Uterine smooth muscle cell (primary cell): ENCODE data around the gene AP3S1. TPM values are rescaled to one million over a fixed set of nuclear protein-coding genes. Genes with fewer than 3 reads are reported as not detected.

Experiments
- total RNA-seq: library from RNA; depleted of rRNA; stranded (reverse); fragments of >200 nt; gene quantifications from 2 replicates; pipeline ENCODE4 v1.2.3, GENCODE V29; 2014

The AP3S1 gene
- total RNA-seq: 75.6 and 77.6 TPM in 2 replicates

GRCh38 chr5:115841382-115842088 lies at the start of gene AP3S1, which contains the start of gene ATG12:
TSS of gene AP3S1 (plus strand) at chr5:115841935. CDS start at chr5:115842038, 103 bp downstream.
TSS of gene ATG12 (minus strand) at chr5:115841565. CDS start at chr5:115841552, 13 bp downstream.

DNA sequence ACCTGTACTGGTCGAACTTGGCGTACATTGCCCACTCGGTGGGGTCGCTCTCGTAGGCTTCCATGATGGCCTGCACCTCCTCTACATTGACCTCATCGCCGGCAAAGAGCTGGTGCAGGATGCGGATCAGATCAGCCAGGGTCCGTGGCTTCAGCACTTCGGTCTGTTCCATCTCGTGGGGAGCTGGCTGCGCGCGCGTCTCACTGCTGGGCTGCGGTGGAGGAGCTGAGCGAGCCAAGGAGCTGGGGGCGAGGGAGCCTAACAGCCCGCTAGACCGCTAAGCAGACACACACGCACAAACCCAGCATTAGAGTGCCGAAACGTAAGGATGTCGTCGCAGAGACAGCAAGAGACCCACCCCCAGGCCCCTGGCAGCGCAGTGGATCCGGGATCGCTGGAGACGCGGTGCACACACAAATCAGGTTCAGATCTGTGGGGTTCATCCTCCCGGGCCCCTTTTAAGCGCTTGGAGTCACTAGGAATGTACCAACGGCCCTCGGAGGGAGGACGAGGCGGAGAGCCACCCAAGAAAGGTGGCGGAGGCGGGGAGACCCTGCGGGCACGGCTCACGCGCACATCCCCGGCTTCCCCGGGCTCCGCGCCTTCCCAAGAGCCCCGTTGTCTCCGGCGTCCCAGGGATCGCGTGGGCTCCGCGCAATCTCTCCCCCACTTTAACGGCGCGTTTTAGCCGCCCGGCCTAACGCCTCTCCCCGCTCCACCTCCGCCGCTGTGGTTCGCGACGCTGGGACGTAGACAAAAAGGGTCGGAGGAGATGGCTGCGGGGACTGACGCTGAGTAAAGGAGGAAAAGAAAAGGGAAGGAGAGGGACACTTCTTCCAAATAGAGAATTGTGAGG lies 25.3 kb upstream of the AP3S1 start, which contains the start of gene CDO1:
Gene CDO1 (minus strand): TSS at position 434 of the 856 bp plus-strand sequence. CDS start 262 bp downstream, at position 172.

GRCh38 chr5:115962239-115962564 lies 120.5 kb downstream of the AP3S1 start, which contains the start of gene LVRN:
TSS of gene LVRN (plus strand) at chr5:115962475. CDS start at chr5:115962618, 143 bp downstream.

Other genes starting within 250 kb of the AP3S1 start
- 4.1 and 7.6 TPM in 2 replicates for gene TICAM2, start 239.5 kb upstream of the AP3S1 start, total RNA-seq
- gene TMED7, start 215.9 kb upstream of the AP3S1 start, total RNA-seq: 164 and 207 TPM in 2 replicates
- 3.4 and 9.5 TPM in 2 replicates for gene CDO1, start 25.3 kb upstream of the AP3S1 start, total RNA-seq
- gene ATG12, start 370 bp upstream of the AP3S1 start, total RNA-seq: 75.7 and 93.4 TPM in 2 replicates
- gene LVRN, start 120.5 kb downstream of the AP3S1 start, total RNA-seq: 0.12 and 0.33 TPM in 2 replicates
- gene ARL14EPL, start 190.5 kb downstream of the AP3S1 start, total RNA-seq: 0.89 TPM in 1 of 2 replicates, not detected in the other
- gene COMMD10, start 243.1 kb downstream of the AP3S1 start, total RNA-seq: 36.4 and 44.0 TPM in 2 replicates